H9 (cell line): Measurements from ENCODE around the gene ZDHHC16. TPM values are rescaled to one million over a fixed set of nuclear protein-coding genes. Genes with fewer than 3 reads are reported as not detected.

Experiments used
- DNase-seq: peaks from one replicate; pipeline ENCODE4 v3.0.0-alpha.2; 2017
- H2AFZ ChIP-seq: one replicate; pipeline ENCODE4 v1.6.1; 2013; ENCODE audit warnings: mild to moderate bottlenecking, low read length, control low read depth, moderate library complexity
- H2AK5ac ChIP-seq: 2 replicates; pipeline ENCODE4 v1.6.1; 2013; ENCODE audit warnings: low read length, control low read depth, mixed read lengths; ENCODE audit not compliant: insufficient read length
- H2BK120ac ChIP-seq: one replicate; pipeline ENCODE4 v1.6.1; 2013; ENCODE audit warnings: low read depth, mild to moderate bottlenecking, low read length, control low read depth, inconsistent platforms; ENCODE audit not compliant: poor library complexity, severe bottlenecking
- H2BK12ac ChIP-seq: 2 replicates; pipeline ENCODE4 v1.6.1; 2013; ENCODE audit warnings: low read length, control low read depth, mixed read lengths, low read depth; ENCODE audit not compliant: insufficient read length
- H2BK15ac ChIP-seq: 2 replicates; pipeline ENCODE4 v1.6.1; 2013; ENCODE audit warnings: low read depth, low read length, control low read depth
- H2BK20ac ChIP-seq: one replicate; pipeline ENCODE4 v1.6.1; 2013; ENCODE audit warnings: low read depth, mild to moderate bottlenecking, low read length, control low read depth, inconsistent platforms; ENCODE audit not compliant: poor library complexity, severe bottlenecking
- H2BK5ac ChIP-seq: 2 replicates; pipeline ENCODE4 v1.6.1; 2013; ENCODE audit warnings: low read length, control low read depth, mixed read lengths; ENCODE audit not compliant: insufficient read length
- H3K14ac ChIP-seq: 2 replicates; pipeline ENCODE4 v1.6.1; 2013; ENCODE audit warnings: low read length, control low read depth; ENCODE audit not compliant: insufficient read depth
- H3K18ac ChIP-seq: 2 replicates; pipeline ENCODE4 v1.6.1; 2013; ENCODE audit warnings: low read depth, mild to moderate bottlenecking, mixed read lengths, low read length, control low read depth; ENCODE audit not compliant: insufficient read length
- H3K23ac ChIP-seq: 2 replicates; pipeline ENCODE4 v1.6.1; 2013; ENCODE audit warnings: low read length, control low read depth, mixed read lengths, low read depth; ENCODE audit not compliant: insufficient read length
- H3K23me2 ChIP-seq: 2 replicates; pipeline ENCODE4 v1.6.1; 2013; ENCODE audit warnings: low read depth, mild to moderate bottlenecking, mixed read lengths, low read length, control low read depth; ENCODE audit not compliant: insufficient read length, poor library complexity, severe bottlenecking
- H3K27ac ChIP-seq: 2 replicates; pipeline ENCODE4 v1.5.1; 2013; ENCODE audit warnings: low read length, control low read depth, mixed read lengths, low read depth; ENCODE audit not compliant: insufficient read length
- H3K27me3 ChIP-seq: 2 replicates; pipeline ENCODE4 v1.6.1; 2013; ENCODE audit warnings: low read length, control low read depth, inconsistent platforms; ENCODE audit not compliant: insufficient read depth
- H3K4ac ChIP-seq: 2 replicates; pipeline ENCODE4 v1.6.1; 2013; ENCODE audit warnings: low read depth, mild to moderate bottlenecking, control low read depth, inconsistent platforms, low read length, moderate library complexity
- H3K4me1 ChIP-seq: 2 replicates; pipeline ENCODE4 v1.6.1; 2013; ENCODE audit warnings: low read length, control low read depth, inconsistent platforms; ENCODE audit not compliant: insufficient read depth
- H3K4me2 ChIP-seq: 2 replicates; pipeline ENCODE4 v1.6.1; 2013; ENCODE audit warnings: low read length, control low read depth, mixed read lengths; ENCODE audit not compliant: insufficient read length, insufficient read depth
- H3K56ac ChIP-seq: 2 replicates; pipeline ENCODE4 v1.6.1; 2013; ENCODE audit warnings: low read depth, mild to moderate bottlenecking, mixed read lengths, low read length, control low read depth; ENCODE audit not compliant: insufficient read length
- H3K79me1 ChIP-seq: 2 replicates; pipeline ENCODE4 v1.6.1; 2013; ENCODE audit warnings: low read depth, mild to moderate bottlenecking, moderate library complexity, low read length, control low read depth, inconsistent platforms; ENCODE audit not compliant: insufficient read depth, poor library complexity, severe bottlenecking
- H3K79me2 ChIP-seq: 2 replicates; pipeline ENCODE4 v1.6.1; 2013; ENCODE audit warnings: low read length, control low read depth, inconsistent platforms; ENCODE audit not compliant: insufficient read depth
- H3K9ac ChIP-seq: 2 replicates; pipeline ENCODE4 v1.6.1; 2013; ENCODE audit warnings: low read length, control low read depth, mixed read lengths; ENCODE audit not compliant: insufficient read length; ENCODE audit errors: extremely low read depth
- H3K9me3 ChIP-seq: one replicate; pipeline ENCODE4 v1.6.1; 2013; ENCODE audit warnings: low read depth, low read length, inconsistent platforms; ENCODE audit not compliant: control insufficient read depth
- H3T11ph ChIP-seq: one replicate; pipeline ENCODE4 v1.6.1; 2013; ENCODE audit warnings: mild to moderate bottlenecking, low read length, control low read depth, inconsistent platforms
- H4K20me1 ChIP-seq: one replicate; pipeline ENCODE4 v1.6.1; 2013; ENCODE audit not compliant: control insufficient read depth, insufficient read length, insufficient read depth
- H4K5ac ChIP-seq: 2 replicates; pipeline ENCODE4 v1.6.1; 2013; ENCODE audit warnings: low read depth, mild to moderate bottlenecking, mixed read lengths, low read length, control low read depth; ENCODE audit not compliant: insufficient read length
- H4K8ac ChIP-seq: replicated peaks from 2 replicates; pipeline ENCODE4 v1.6.1; 2013; ENCODE audit warnings: low read length, control low read depth, mixed read lengths, low read depth; ENCODE audit not compliant: insufficient read length
- H4K91ac ChIP-seq: 2 replicates; pipeline ENCODE4 v1.6.1; 2013; ENCODE audit warnings: low read depth, mild to moderate bottlenecking, moderate library complexity, mixed read lengths, low read length, control low read depth; ENCODE audit not compliant: insufficient read length
- H3K27ac Mint-ChIP-seq, 3 experiments: 2 replicates in 2 of 3; 3 replicates in 1 of 3; pipeline ENCODE4 v1.8.0; 2020 to 2021; ENCODE audit warnings: mixed read lengths in 3 of 3, mild to moderate bottlenecking in 1 of 3, moderate library complexity in 1 of 3
- H3K27me3 Mint-ChIP-seq: 2 replicates; pipeline ENCODE4 v1.8.0; 2021; ENCODE audit warnings: low read depth, mild to moderate bottlenecking, moderate library complexity, mixed read lengths
- H3K36me3 Mint-ChIP-seq, 3 experiments: 2 replicates in 2 of 3; 3 replicates in 1 of 3; pipeline ENCODE4 v1.8.0; 2020 to 2021; ENCODE audit warnings: low read depth in 3 of 3, mixed read lengths in 3 of 3; ENCODE audit not compliant: insufficient read depth in 1 of 3
- H3K4me1 Mint-ChIP-seq, 2 experiments: 2 replicates each; pipeline ENCODE4 v1.8.0; 2020; ENCODE audit warnings: mixed read lengths in 2 of 2
- H3K4me3 Mint-ChIP-seq, 2 experiments: 2 replicates in 1 of 2; 3 replicates in 1 of 2; pipeline ENCODE4 v1.8.0; 2020 to 2021; ENCODE audit warnings: mild to moderate bottlenecking in 2 of 2, mixed read lengths in 2 of 2, moderate library complexity in 1 of 2
- H3K9me3 Mint-ChIP-seq, 2 experiments: 2 replicates in 1 of 2; 3 replicates in 1 of 2; pipeline ENCODE4 v1.8.0; 2020; ENCODE audit warnings: mild to moderate bottlenecking in 2 of 2, mixed read lengths in 2 of 2, moderate library complexity in 1 of 2
- whole genome bisulfite sequencing: extraction: QIAGEN DNeasy Blood & Tissue Kit; methylation state at CpG from one replicate; pipeline ENCODE4 v1.1.7; 2013; ENCODE audit warnings: missing lambda C conversion rate, low lambda C conversion rate, mixed read lengths; ENCODE audit not compliant: insufficient read length; ENCODE audit errors: extremely low coverage; 5-methylcytosine and 5-hydroxymethylcytosine counted together
- total RNA-seq: library from RNA; stranded (reverse); gene quantifications from 2 replicates; pipeline ENCODE4 v1.2.1, GENCODE V29; 2021
- TF ChIP-seq, protein P1 (sequence below): fragments of 200-600 bp; sonication (generic); conservative IDR thresholded peaks from 3 replicates; pipeline ENCODE4 v1.8.0; 2021; ENCODE audit warnings: antibody characterized with exemption, mild to moderate bottlenecking

Gene ZDHHC16
- total RNA-seq, 1 experiment from 2014 or later = 45.4 TPM

DNA sequence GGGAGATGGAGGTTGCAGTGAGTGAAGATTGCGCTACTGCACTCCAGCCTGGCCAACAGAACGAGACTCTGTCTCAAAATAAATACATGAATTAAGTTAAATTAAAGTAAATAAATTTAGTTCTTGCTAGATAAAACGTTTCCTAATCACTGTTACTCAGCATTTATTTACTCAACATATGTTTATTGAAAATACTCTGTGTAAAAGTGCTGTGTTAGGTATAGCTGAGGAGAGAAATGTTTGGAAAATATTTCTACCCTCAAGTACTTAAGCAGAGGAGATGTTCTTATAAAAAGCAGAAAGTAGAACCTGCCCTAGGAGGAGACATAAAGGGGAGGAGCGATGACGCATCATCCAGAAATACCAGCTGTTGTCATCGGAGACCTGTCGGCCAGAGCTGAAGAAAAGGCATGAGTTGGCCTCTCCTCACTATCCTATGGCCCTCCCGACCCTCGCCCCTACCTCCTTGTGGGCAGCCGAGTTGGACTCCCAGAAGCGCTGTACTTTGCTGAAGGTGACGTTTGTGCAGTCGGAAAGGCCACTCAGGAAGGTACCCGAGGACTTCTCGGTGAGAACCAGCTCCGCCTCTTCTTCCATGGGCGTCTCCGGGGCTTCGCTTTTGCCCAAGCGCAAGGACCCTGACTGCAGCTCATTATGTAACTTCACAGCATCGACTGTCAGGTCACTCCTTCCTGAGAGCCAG lies 46.0 kb upstream of the ZDHHC16 start:
- H3K9me3 ChIP-seq = no peaks in the 10 kb centered on the region
- Mint-ChIP-seq H3K36me3 (peaks cover 8 to 32% (median 18%) of the 10 kb centered on the region in 3 experiments; a peak in 6 of 7 replicates), H3K4me1 (peaks cover 8 to 12% of the 10 kb centered on the region in 2 experiments), H3K27ac (peak overlapping the region in 1 of 3 experiments; percentile 98; a peak in 2 of 7 replicates), H3K9me3 (no peaks in the 10 kb centered on the region), H3K4me3 (peak overlapping the region; percentile 96 to 97), H3K27me3 (no peaks in the 10 kb centered on the region)
- no peak for DNase-seq
- no peak overlapping the region for H3K56ac ChIP-seq
- no peaks in the 10 kb centered on the region for H3K4me1 ChIP-seq
- H3K18ac ChIP-seq = no peak overlapping the region
- peaks cover 7% of the 10 kb centered on the region for H3K23me2 ChIP-seq
- no peak overlapping the region for H3K23ac ChIP-seq
- 0 out of 2 replicates have a peak, but pooled peaks cover 2% of the 10 kb centered on the region for H3K79me2 ChIP-seq
- H2BK20ac ChIP-seq = no peak overlapping the region
- WGBS = no CpG with 5 or more reads among the region's 21 CpGs
- no peak overlapping the region for H2AK5ac ChIP-seq
- H4K91ac ChIP-seq = no peak overlapping the region
- peak overlapping the region; percentile 80 for H3K4me2 ChIP-seq
- H4K8ac ChIP-seq = no peak overlapping the region
- no peak overlapping the region for H3K27ac ChIP-seq
- H2BK15ac ChIP-seq = no peak overlapping the region
- no peak overlapping the region for H3K14ac ChIP-seq
- no peak overlapping the region for H2BK5ac ChIP-seq
- no peak overlapping the region for H3K4ac ChIP-seq
- TF ChIP-seq, protein P1, sequence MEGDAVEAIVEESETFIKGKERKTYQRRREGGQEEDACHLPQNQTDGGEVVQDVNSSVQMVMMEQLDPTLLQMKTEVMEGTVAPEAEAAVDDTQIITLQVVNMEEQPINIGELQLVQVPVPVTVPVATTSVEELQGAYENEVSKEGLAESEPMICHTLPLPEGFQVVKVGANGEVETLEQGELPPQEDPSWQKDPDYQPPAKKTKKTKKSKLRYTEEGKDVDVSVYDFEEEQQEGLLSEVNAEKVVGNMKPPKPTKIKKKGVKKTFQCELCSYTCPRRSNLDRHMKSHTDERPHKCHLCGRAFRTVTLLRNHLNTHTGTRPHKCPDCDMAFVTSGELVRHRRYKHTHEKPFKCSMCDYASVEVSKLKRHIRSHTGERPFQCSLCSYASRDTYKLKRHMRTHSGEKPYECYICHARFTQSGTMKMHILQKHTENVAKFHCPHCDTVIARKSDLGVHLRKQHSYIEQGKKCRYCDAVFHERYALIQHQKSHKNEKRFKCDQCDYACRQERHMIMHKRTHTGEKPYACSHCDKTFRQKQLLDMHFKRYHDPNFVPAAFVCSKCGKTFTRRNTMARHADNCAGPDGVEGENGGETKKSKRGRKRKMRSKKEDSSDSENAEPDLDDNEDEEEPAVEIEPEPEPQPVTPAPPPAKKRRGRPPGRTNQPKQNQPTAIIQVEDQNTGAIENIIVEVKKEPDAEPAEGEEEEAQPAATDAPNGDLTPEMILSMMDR = no peak
- no peak overlapping the region for H3T11ph ChIP-seq
- no peaks in the 10 kb centered on the region for H4K20me1 ChIP-seq
- peak overlapping the region; percentile 31 for H3K9ac ChIP-seq
- no peaks in the 10 kb centered on the region for H3K27me3 ChIP-seq
- H2AFZ ChIP-seq = no peak overlapping the region
- no peak overlapping the region for H2BK12ac ChIP-seq
- no peak overlapping the region for H2BK120ac ChIP-seq
- no peak overlapping the region for H4K5ac ChIP-seq
- H3K79me1 ChIP-seq = no peaks in the 10 kb centered on the region
